Omental fat pad (tissue), 4 donors: Measurements from ENCODE around the gene ZNRF2. TPM values are rescaled to one million over a fixed set of nuclear protein-coding genes. Genes with fewer than 3 reads are reported as not detected.

Source experiments
- ATAC-seq: fragments of 150-250 bp; one replicate; pipeline ENCODE4 v1.9.1; 2016; ENCODE audit warnings: mild to moderate bottlenecking, moderate library complexity; ENCODE audit not compliant: low FRiP score
- DNase-seq: peaks from one replicate; pipeline ENCODE4 v3.0.0-alpha.2; 2019; ENCODE audit warnings: low spot score
- CTCF ChIP-seq, 3 donors: fragments of 450-650 bp; IDR thresholded peaks; one replicate each; pipeline ENCODE4 v1.5.1; 2016 to 2017; ENCODE audit warnings: antibody characterized with exemption in 3 of 3, mild to moderate bottlenecking in 3 of 3, moderate library complexity in 2 of 3
- total RNA-seq, 4 donors: library from RNA; depleted of rRNA; stranded (reverse); fragments of >200 nt; gene quantifications; one replicate each; pipeline ENCODE4 v1.1.0, GENCODE V29; 2016

The ZNRF2 gene
- total RNA-seq, 4 donors from 2014 or later: 14.9 to 23.3 (median 18.6) TPM

- no peak for ATAC-seq
- TF ChIP-seq CTCF (IDR thresholded peaks at IDR 0.05): no peak
- DNase-seq: no peak
These were observed 70.4 kb downstream of the ZNRF2 start for GRCh38 chr7:30354791-30355190.

GRCh38 chr7:30359957-30360356 is 75.6 kb downstream of the ZNRF2 start:
- ATAC-seq (no peak), DNase-seq (no peak)
- TF ChIP-seq CTCF (IDR thresholded peaks at IDR 0.05): no peak

- TF ChIP-seq CTCF (IDR thresholded peaks at IDR 0.05): no peak
- ATAC-seq (no peak), DNase-seq (no peak)
These were observed 79.6 kb downstream of the ZNRF2 start for GRCh38 chr7:30363778-30364563.

- TF ChIP-seq CTCF (IDR thresholded peaks at IDR 0.05): no peak
- no peak for ATAC-seq
- no peak for DNase-seq
These were observed 80.4 kb downstream of the ZNRF2 start for GRCh38 chr7:30364773-30365172.

- no peak for TF ChIP-seq CTCF (IDR thresholded peaks at IDR 0.05)
- DNase-seq: no peak
- ATAC-seq: no peak
These were observed 81.2 kb downstream of the ZNRF2 start for GRCh38 chr7:30365621-30366020.

GRCh38 chr7:30366606-30367005 is 82.2 kb downstream of the ZNRF2 start:
- ATAC-seq: no peak
- no peak for TF ChIP-seq CTCF (IDR thresholded peaks at IDR 0.05)

GRCh38 chr7:30367561-30367960 is 83.2 kb downstream of the ZNRF2 start:
- ATAC-seq: no peak
- no peak for TF ChIP-seq CTCF (IDR thresholded peaks at IDR 0.05)
- no peak for DNase-seq

More at GRCh38 chr7:30366606-30367005, 82.2 kb downstream of the ZNRF2 start:
- no peak for DNase-seq
